IMR-90 (cell line): ENCODE data around the gene GPR132. TPM values are rescaled to one million over a fixed set of nuclear protein-coding genes. Genes with fewer than 3 reads are reported as not detected.
A peak's percentile ranks its signal among the peaks of the same experiment; 100 is the strongest.

Experiments used
- ATAC-seq: fragments of 200-7000 bp; cut with Tn5 transposase; 2 replicates; pipeline ENCODE4 v1.9.1; 2020; ENCODE audit warnings: low read depth, mild to moderate bottlenecking, moderate library complexity
- BruUV-seq: library from RNA; stranded (reverse); fragments of 400-500 nt; replicated peaks from 2 replicates; lab custom pipeline; 2021; lab: Mats Ljungman, UMichigan
- CTCF ChIA-PET: fragments of 300-600 bp; formaldehyde crosslinking; extraction: SDS; loops from one replicate; lab custom pipeline; 2021; ENCODE audit warnings: antibody characterized with exemption; lab: Yijun Ruan, JAX
- POLR2A ChIA-PET: fragments of 300-600 bp; sonication (Branson Sonifier 250); formaldehyde crosslinking; loops from one replicate; lab custom pipeline; 2022; ENCODE audit warnings: antibody characterized with exemption; ENCODE audit not compliant: unreplicated experiment; lab: Charles Lee
- DNase-seq: peaks from one replicate; pipeline ENCODE4 v3.0.0; 2013
- H2AFZ ChIP-seq: replicated peaks from 2 replicates; pipeline ENCODE3; 2013; ENCODE audit warnings: low read length, mild to moderate bottlenecking; ENCODE audit not compliant: poor library complexity
- H2AK5ac ChIP-seq: 2 replicates; pipeline ENCODE4 v1.6.1; 2013; ENCODE audit warnings: low read depth, low read length, inconsistent platforms
- H2AK9ac ChIP-seq: replicated peaks from 2 replicates; pipeline ENCODE3; 2013; ENCODE audit warnings: mild to moderate bottlenecking, low read depth, low read length, moderate library complexity; ENCODE audit not compliant: poor library complexity
- H2BK120ac ChIP-seq: 2 replicates; pipeline ENCODE4 v1.6.1; 2013; ENCODE audit warnings: low read depth, low read length, inconsistent platforms
- H2BK15ac ChIP-seq: 3 replicates; pipeline ENCODE4 v1.6.1; 2013; ENCODE audit warnings: low read depth, low read length, inconsistent platforms
- H2BK20ac ChIP-seq: 2 replicates; pipeline ENCODE4 v1.6.1; 2013; ENCODE audit warnings: low read depth, mild to moderate bottlenecking, inconsistent platforms, low read length, moderate library complexity
- H2BK5ac ChIP-seq: 2 replicates; pipeline ENCODE4 v1.6.1; 2013; ENCODE audit warnings: mild to moderate bottlenecking, low read depth, low read length, inconsistent platforms; ENCODE audit not compliant: poor library complexity, severe bottlenecking
- H3K14ac ChIP-seq: replicated peaks from 2 replicates; pipeline ENCODE4 v1.6.1; 2013; ENCODE audit warnings: low read depth, low read length, inconsistent platforms
- H3K18ac ChIP-seq: 2 replicates; pipeline ENCODE4 v1.6.1; 2013; ENCODE audit warnings: low read depth, low read length, control low read depth
- H3K23ac ChIP-seq: 2 replicates; pipeline ENCODE4 v1.6.1; 2013; ENCODE audit warnings: low read depth, low read length, inconsistent platforms
- H3K27ac ChIP-seq: 2 replicates; pipeline ENCODE4 v1.5.1; 2013; ENCODE audit warnings: mild to moderate bottlenecking, control low read depth, low read length; ENCODE audit not compliant: insufficient read depth
- H3K27me3 ChIP-seq: 2 replicates; pipeline ENCODE4 v1.6.1; 2013; ENCODE audit warnings: low read length; ENCODE audit not compliant: control insufficient read depth, insufficient read depth
- H3K36me3 ChIP-seq: 2 replicates; pipeline ENCODE4 v1.6.1; 2013; ENCODE audit warnings: low read length, mixed read lengths; ENCODE audit not compliant: control insufficient read depth, insufficient read depth
- H3K4ac ChIP-seq: 2 replicates; pipeline ENCODE4 v1.6.1; 2013; ENCODE audit warnings: low read depth, low read length, inconsistent platforms
- H3K4me1 ChIP-seq: 2 replicates; pipeline ENCODE4 v1.6.1; 2013; ENCODE audit warnings: low read length, mixed read lengths; ENCODE audit not compliant: control insufficient read depth, insufficient read depth
- H3K4me2 ChIP-seq: 2 replicates; pipeline ENCODE4 v1.6.1; 2013; ENCODE audit warnings: low read depth, mild to moderate bottlenecking, control low read depth, low read length, moderate library complexity
- H3K4me3 ChIP-seq: 2 replicates; pipeline ENCODE4 v1.5.1; 2013; ENCODE audit warnings: low read depth, mild to moderate bottlenecking, control low read depth, low read length, moderate library complexity; ENCODE audit not compliant: insufficient read depth
- H3K56ac ChIP-seq: 2 replicates; pipeline ENCODE4 v1.6.1; 2013; ENCODE audit warnings: low read length, inconsistent platforms; ENCODE audit not compliant: insufficient read depth; ENCODE audit errors: extremely low read depth
- H3K79me1 ChIP-seq, 2 experiments: 2 replicates each; pipeline ENCODE4 v1.6.1; 2013; ENCODE audit warnings: low read length in 2 of 2, inconsistent platforms in 1 of 2, low read depth in 1 of 2
- H3K9ac ChIP-seq: 2 replicates; pipeline ENCODE4 v1.6.1; 2013; ENCODE audit warnings: low read depth, low read length, control low read depth
- H3K9me1 ChIP-seq: 2 replicates; pipeline ENCODE4 v1.6.1; 2013; ENCODE audit warnings: low read length, inconsistent platforms; ENCODE audit not compliant: insufficient read depth
- H3K9me3 ChIP-seq: 2 replicates; pipeline ENCODE4 v1.6.1; 2013; ENCODE audit warnings: low read length; ENCODE audit not compliant: control insufficient read depth, insufficient read depth
- H4K20me1 ChIP-seq: 2 replicates; pipeline ENCODE4 v1.6.1; 2013; ENCODE audit warnings: low read length, inconsistent platforms; ENCODE audit not compliant: insufficient read depth
- H4K5ac ChIP-seq: 2 replicates; pipeline ENCODE4 v1.6.1; 2013; ENCODE audit warnings: mild to moderate bottlenecking, low read depth, low read length, control low read depth
- H4K8ac ChIP-seq, 2 experiments: 2 replicates each; pipeline ENCODE4 v1.6.1; 2013; ENCODE audit warnings: low read depth in 2 of 2, low read length in 2 of 2, control low read depth in 1 of 2, inconsistent platforms in 1 of 2
- H4K91ac ChIP-seq: 2 replicates; pipeline ENCODE4 v1.6.1; 2013; ENCODE audit warnings: low read depth, low read length, inconsistent platforms; ENCODE audit not compliant: insufficient read depth
- BHLHE40 ChIP-seq: fragments of 150-350 bp; IDR thresholded peaks from 2 replicates; pipeline ENCODE4 v1.6.1; 2016; ENCODE audit warnings: mild to moderate bottlenecking, low read depth, low read length
- CEBPB ChIP-seq: IDR thresholded peaks from 2 replicates; pipeline ENCODE4 v1.6.1; 2012; ENCODE audit warnings: low read depth, low read length, improper control_type of control experiment
- CHD1 ChIP-seq: IDR thresholded peaks from 2 replicates; pipeline ENCODE4 v1.6.1; 2012; ENCODE audit warnings: low read depth, low read length, improper control_type of control experiment
- FOS ChIP-seq: fragments of 150-350 bp; IDR thresholded peaks from 2 replicates; pipeline ENCODE4 v1.6.1; 2016; ENCODE audit warnings: low read depth, low read length
- MAFK ChIP-seq: IDR thresholded peaks from 2 replicates; pipeline ENCODE4 v1.6.1; 2012; ENCODE audit warnings: low read depth, low read length, improper control_type of control experiment
- MAZ ChIP-seq: IDR thresholded peaks from 2 replicates; pipeline ENCODE4 v1.6.1; 2012; ENCODE audit warnings: low read depth, mild to moderate bottlenecking, low read length, improper control_type of control experiment, moderate library complexity, borderline replicate concordance
- MXI1 ChIP-seq: IDR thresholded peaks from 2 replicates; pipeline ENCODE4 v1.6.1; 2012; ENCODE audit warnings: low read depth, mild to moderate bottlenecking, low read length, moderate library complexity, borderline replicate concordance
- NFE2L2 ChIP-seq: fragments of 150-350 bp; IDR thresholded peaks from 2 replicates; pipeline ENCODE4 v1.6.1; 2016; ENCODE audit warnings: low read depth, mild to moderate bottlenecking, low read length
- POLR2A ChIP-seq: IDR thresholded peaks from 2 replicates; pipeline ENCODE4 v1.6.1; 2012; ENCODE audit warnings: mild to moderate bottlenecking, low read depth, low read length
- RAD21 ChIP-seq: IDR thresholded peaks from 2 replicates; pipeline ENCODE4 v1.6.1; 2012; ENCODE audit warnings: low read length, improper control_type of control experiment
- RCOR1 ChIP-seq: IDR thresholded peaks from 2 replicates; pipeline ENCODE4 v1.6.1; 2012; ENCODE audit warnings: mild to moderate bottlenecking, low read length, improper control_type of control experiment; ENCODE audit not compliant: insufficient replicate concordance
- RFX5 ChIP-seq: IDR thresholded peaks from 2 replicates; pipeline ENCODE4 v1.8.0; 2012; ENCODE audit warnings: low read depth, mild to moderate bottlenecking, low read length, moderate library complexity
- SMC3 ChIP-seq: fragments of 150-350 bp; IDR thresholded peaks from 2 replicates; pipeline ENCODE4 v1.6.1; 2016; ENCODE audit warnings: low read depth, mild to moderate bottlenecking, antibody characterized with exemption, low read length, moderate library complexity
- WGBS, 2 experiments: methylation state at CpG; one replicate each; pipeline versions ENCODE4 v1.1.5 to v1.1.7; 2013; ENCODE audit warnings: missing lambda C conversion rate in 2 of 2; ENCODE audit not compliant: insufficient read length in 1 of 2; ENCODE audit errors: extremely low coverage in 2 of 2; 5-methylcytosine and 5-hydroxymethylcytosine counted together
- dilution Hi-C: fragments of 300-500 bp; cut with HindIII; formaldehyde crosslinking; loops from one replicate; pipeline ENCODE4 v1.14.3; 2018; ENCODE audit warnings: low sequenced_read_pairs; ENCODE audit not compliant: unreplicated experiment
- in situ Hi-C: fragments of 300-500 bp; cut with MboI; formaldehyde crosslinking; loops from 3 replicates; pipeline ENCODE4 v1.14.3; 2019; ENCODE audit warnings: low sequenced_read_pairs, inconsistent platforms, mixed read lengths
- intact Hi-C: fragments of 100-400 bp; cut with micrococcal nuclease; formaldehyde crosslinking; loops from 2 replicates; pipeline ENCODE4 v1.10.0; 2022
- polyA plus RNA-seq, 3 experiments: library from polyadenylated mRNA; depleted of rRNA; stranded (reverse); fragments of >200 nt; gene quantifications; 2 replicates each; pipeline ENCODE4 v1.2.3, GENCODE V29; 2012; ENCODE audit warnings: low replicate concordance in 1 of 3
- total RNA-seq: library from RNA; depleted of rRNA; stranded (reverse); fragments of >200 nt; gene quantifications from 2 replicates; pipeline ENCODE4 v1.2.3, GENCODE V29; 2012
- TF ChIP-seq, protein P1 (sequence below): fragments of 150-350 bp; IDR thresholded peaks from 2 replicates; pipeline ENCODE4 v1.6.1; 2017; ENCODE audit warnings: mild to moderate bottlenecking, antibody characterized with exemption, low read length, low read depth
- TF ChIP-seq, protein P2 (sequence below): conservative IDR thresholded peaks from 2 replicates; pipeline ENCODE4 v1.5.1; 2012; ENCODE audit warnings: mild to moderate bottlenecking, low read depth, low read length, improper control_type of control experiment
- TF ChIP-seq, protein P3 (sequence below): fragments of 150-350 bp; IDR thresholded peaks from 2 replicates; pipeline ENCODE4 v1.6.1; 2016; ENCODE audit warnings: low read depth, mild to moderate bottlenecking, low read length, moderate library complexity, borderline replicate concordance

The GPR132 gene
- total and polyA plus RNA-seq, 2 of the 4 experiments (the other 2 are of a cell fraction): under 0.01 to 0.10 TPM

DNA sequence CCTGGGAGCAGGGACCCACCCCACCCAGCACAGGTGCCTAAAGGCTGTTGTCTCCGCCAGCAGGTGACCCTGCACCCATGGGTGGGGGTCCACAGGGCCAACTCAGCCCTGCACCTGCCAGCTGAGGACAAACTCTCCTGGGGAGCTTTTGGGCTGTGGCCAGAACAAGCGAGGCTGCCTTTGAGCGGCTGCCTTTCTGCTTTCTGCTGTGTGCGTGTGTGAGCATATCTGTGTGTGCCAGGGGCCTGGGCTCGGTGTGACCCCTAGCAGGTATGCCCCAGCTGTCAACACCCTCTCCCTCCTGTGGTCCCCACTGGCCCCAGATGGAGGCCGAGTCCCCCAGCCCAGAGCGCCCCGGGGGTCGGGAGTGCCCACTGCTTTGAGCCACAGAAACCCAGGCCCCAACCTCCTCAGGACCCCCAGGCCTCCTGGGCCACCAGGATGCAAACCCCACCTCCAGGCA lies 25.9 kb upstream of the GPR132 start:
- no peak for TF ChIP-seq MAFK
- TF ChIP-seq CHD1: no peak
- no peak for TF ChIP-seq MAZ
- TF ChIP-seq, protein P1, sequence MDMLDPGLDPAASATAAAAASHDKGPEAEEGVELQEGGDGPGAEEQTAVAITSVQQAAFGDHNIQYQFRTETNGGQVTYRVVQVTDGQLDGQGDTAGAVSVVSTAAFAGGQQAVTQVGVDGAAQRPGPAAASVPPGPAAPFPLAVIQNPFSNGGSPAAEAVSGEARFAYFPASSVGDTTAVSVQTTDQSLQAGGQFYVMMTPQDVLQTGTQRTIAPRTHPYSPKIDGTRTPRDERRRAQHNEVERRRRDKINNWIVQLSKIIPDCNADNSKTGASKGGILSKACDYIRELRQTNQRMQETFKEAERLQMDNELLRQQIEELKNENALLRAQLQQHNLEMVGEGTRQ: no peak
- no peak for TF ChIP-seq NFE2L2
- no peak for TF ChIP-seq CEBPB
- TF ChIP-seq RAD21: no peak
- TF ChIP-seq MXI1: no peak
- no peak for TF ChIP-seq FOS
- TF ChIP-seq POLR2A: no peak
- TF ChIP-seq, protein P2, sequence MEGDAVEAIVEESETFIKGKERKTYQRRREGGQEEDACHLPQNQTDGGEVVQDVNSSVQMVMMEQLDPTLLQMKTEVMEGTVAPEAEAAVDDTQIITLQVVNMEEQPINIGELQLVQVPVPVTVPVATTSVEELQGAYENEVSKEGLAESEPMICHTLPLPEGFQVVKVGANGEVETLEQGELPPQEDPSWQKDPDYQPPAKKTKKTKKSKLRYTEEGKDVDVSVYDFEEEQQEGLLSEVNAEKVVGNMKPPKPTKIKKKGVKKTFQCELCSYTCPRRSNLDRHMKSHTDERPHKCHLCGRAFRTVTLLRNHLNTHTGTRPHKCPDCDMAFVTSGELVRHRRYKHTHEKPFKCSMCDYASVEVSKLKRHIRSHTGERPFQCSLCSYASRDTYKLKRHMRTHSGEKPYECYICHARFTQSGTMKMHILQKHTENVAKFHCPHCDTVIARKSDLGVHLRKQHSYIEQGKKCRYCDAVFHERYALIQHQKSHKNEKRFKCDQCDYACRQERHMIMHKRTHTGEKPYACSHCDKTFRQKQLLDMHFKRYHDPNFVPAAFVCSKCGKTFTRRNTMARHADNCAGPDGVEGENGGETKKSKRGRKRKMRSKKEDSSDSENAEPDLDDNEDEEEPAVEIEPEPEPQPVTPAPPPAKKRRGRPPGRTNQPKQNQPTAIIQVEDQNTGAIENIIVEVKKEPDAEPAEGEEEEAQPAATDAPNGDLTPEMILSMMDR: no peak
- no peak for TF ChIP-seq RFX5
- TF ChIP-seq BHLHE40: no peak
- no peak for TF ChIP-seq RCOR1
- TF ChIP-seq, protein P3, sequence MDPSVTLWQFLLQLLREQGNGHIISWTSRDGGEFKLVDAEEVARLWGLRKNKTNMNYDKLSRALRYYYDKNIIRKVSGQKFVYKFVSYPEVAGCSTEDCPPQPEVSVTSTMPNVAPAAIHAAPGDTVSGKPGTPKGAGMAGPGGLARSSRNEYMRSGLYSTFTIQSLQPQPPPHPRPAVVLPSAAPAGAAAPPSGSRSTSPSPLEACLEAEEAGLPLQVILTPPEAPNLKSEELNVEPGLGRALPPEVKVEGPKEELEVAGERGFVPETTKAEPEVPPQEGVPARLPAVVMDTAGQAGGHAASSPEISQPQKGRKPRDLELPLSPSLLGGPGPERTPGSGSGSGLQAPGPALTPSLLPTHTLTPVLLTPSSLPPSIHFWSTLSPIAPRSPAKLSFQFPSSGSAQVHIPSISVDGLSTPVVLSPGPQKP: no peak
- TF ChIP-seq SMC3: no peak

More for the DNA sequence above, 25.9 kb upstream of the GPR132 start:
- dilution Hi-C loops (no loop called here), in situ Hi-C loops (loop anchor here (10.0 kb wide), 1 partner anchor 264 kb away; no protein-coding TSS in a partner anchor), intact Hi-C loops (loop anchor here (5.0 kb wide), 1 partner anchor 91 kb away; the partner anchor contains the start of gene NUDT14)
- Histone ChIP-seq H4K20me1 (no peaks in the 10 kb centered on the region), H2BK15ac (no peak overlapping the region), H3K18ac (no peak overlapping the region), H4K91ac (no peak overlapping the region; the same call in 1 of the 2 replicates), H2AK9ac (peak overlapping the region; percentile 99), H3K36me3 (no peaks in the 10 kb centered on the region), H3K56ac (no peak overlapping the region), H2AFZ (no peak overlapping the region), H2BK5ac (no peak overlapping the region), H3K79me1 (peaks cover 0 to 42% of the 10 kb centered on the region in 2 experiments; a peak in 3 of 4 replicates), H2BK20ac (no peak overlapping the region), H2BK120ac (no peak overlapping the region), H3K14ac (no peak overlapping the region), H3K4me3 (no peak overlapping the region), H3K4me2 (no peak overlapping the region), H3K27ac (no peak overlapping the region), H3K9me1 (peaks cover 19% of the 10 kb centered on the region), H3K23ac (no peak overlapping the region), H3K4ac (peak overlapping the region; percentile 98; the same call in 1 of the 2 replicates), H3K4me1 (peaks cover 36% of the 10 kb centered on the region), H2AK5ac (peak overlapping the region; percentile 57), H4K8ac (0 out of 4 replicates have a peak overlapping the region, but pooled peaks of 1 of the 2 experiments have one; percentile 13), H3K9ac (no peak overlapping the region), H3K9me3 (no peaks in the 10 kb centered on the region), H4K5ac (no peak overlapping the region), H3K27me3 (no peaks in the 10 kb centered on the region)
- BruUV-seq: no TSS peak
- ChIA-PET CTCF (interaction anchor here (0.6 to 1.2 kb wide), 2 partner anchors 11 to 188 kb away, joined by 3 to 6 read pairs; no protein-coding TSS in a partner anchor), POLR2A (no interaction called here)
- 100% methylated on average over 1 of the region's 9 CpGs; no CpG with 5 or more reads in 1 of the 2 experiments for WGBS, 2 experiments
- ATAC-seq (no peak), DNase-seq (no peak)
